Measurements from ENCODE around the gene PRKAG2.
"Not testable (repeated sequence)": the region's sequence is repeated elsewhere in the genome, so short reads cannot be mapped to it uniquely, and the experiment has no call there.

The PRKAG2 gene

GRCh38 chr7:151849008-151849878 is 27.7 kb downstream of the PRKAG2 start:
- no peak for DNase-seq

GRCh38 chr7:151847681-151848081 is 29.2 kb downstream of the PRKAG2 start:
- DNase-seq: peak in 1 of 2 donors; percentile 6

GRCh38 chr7:151847136-151847535 is 29.8 kb downstream of the PRKAG2 start:
- DNase-seq: no peak

GRCh38 chr7:151845412-151846205 is 31.3 kb downstream of the PRKAG2 start:
- DNase-seq: no peak

GRCh38 chr7:151844825-151845200 is 32.1 kb downstream of the PRKAG2 start:
- no peak for DNase-seq

GRCh38 chr7:151844071-151844824 is 32.7 kb downstream of the PRKAG2 start:
- peak in 1 of 2 donors; percentile 17 for DNase-seq

GRCh38 chr7:151843181-151843580 is 33.7 kb downstream of the PRKAG2 start:
- DNase-seq: no peak

- DNase-seq: not testable (repeated sequence)
Observed at GRCh38 chr7:151841395-151842051, 35.4 kb downstream of the PRKAG2 start.

GRCh38 chr7:151840088-151840910 is 36.6 kb downstream of the PRKAG2 start:
- no peak for DNase-seq

GRCh38 chr7:151839451-151839921 is 37.4 kb downstream of the PRKAG2 start:
- no peak for DNase-seq

GRCh38 chr7:151838861-151839381 is 38.0 kb downstream of the PRKAG2 start:
- peak; percentile 43 to 72 for DNase-seq

- DNase-seq: no peak
Observed at GRCh38 chr7:151838072-151838471, 38.8 kb downstream of the PRKAG2 start.

GRCh38 chr7:151837285-151838042 is 39.5 kb downstream of the PRKAG2 start:
- no peak for DNase-seq

GRCh38 chr7:151836927-151837205 is 40.0 kb downstream of the PRKAG2 start:
- DNase-seq: no peak

GRCh38 chr7:151836191-151836926 is 40.6 kb downstream of the PRKAG2 start:
- DNase-seq: no peak

- no peak for DNase-seq
Observed at GRCh38 chr7:151835636-151836035, 41.3 kb downstream of the PRKAG2 start.

GRCh38 chr7:151834271-151835035 is 42.5 kb downstream of the PRKAG2 start:
- no peak for DNase-seq

GRCh38 chr7:151833691-151834090 is 43.2 kb downstream of the PRKAG2 start:
- no peak for DNase-seq

- DNase-seq: no peak
Observed at GRCh38 chr7:151833213-151833651, 43.7 kb downstream of the PRKAG2 start.
